CD14-positive monocyte (primary cell): Measurements from ENCODE around the gene SAFB2. TPM values are rescaled to one million over a fixed set of nuclear protein-coding genes. Genes with fewer than 3 reads are reported as not detected.

ENCODE experiments used
- DNase-seq, 3 donors: peaks; one replicate each; pipeline ENCODE4 v3.0.0-alpha.2; 2011 to 2022
- H2AFZ ChIP-seq: 2 replicates; pipeline ENCODE4 v1.6.0; 2012; ENCODE audit warnings: mild to moderate bottlenecking, low read depth, low read length, inconsistent platforms; ENCODE audit not compliant: insufficient read depth, poor library complexity, severe bottlenecking
- H3K27ac ChIP-seq, 2 donors: 1 replicate in 1 of 2; 2 replicates in 1 of 2; pipeline ENCODE4 v1.5.1; 2012 to 2013; ENCODE audit warnings: low read length in 2 of 2, control low read depth in 1 of 2, inconsistent platforms in 1 of 2, low read depth in 1 of 2, mild to moderate bottlenecking in 1 of 2
- H3K27me3 ChIP-seq, 2 donors: one replicate each; pipeline versions ENCODE4 v1.6.0 to v1.6.1; 2011 to 2013; ENCODE audit warnings: low read length in 2 of 2; ENCODE audit not compliant: control insufficient read depth in 2 of 2, insufficient read depth in 2 of 2
- H3K36me3 ChIP-seq, 2 donors: replicated peaks in 1 of 2; 1 replicate in 1 of 2; 2 replicates in 1 of 2; pipeline versions ENCODE4 v1.5.1 to v1.6.1; 2012 to 2013; ENCODE audit warnings: low read length in 2 of 2, control low read depth in 1 of 2, inconsistent platforms in 1 of 2, mild to moderate bottlenecking in 1 of 2; ENCODE audit not compliant: insufficient read depth in 2 of 2, control insufficient read depth in 1 of 2
- H3K4me1 ChIP-seq, 2 donors: 1 replicate in 1 of 2; 2 replicates in 1 of 2; pipeline versions ENCODE4 v1.5.1 to v1.6.1; 2012 to 2013; ENCODE audit warnings: low read length in 2 of 2, control low read depth in 1 of 2, inconsistent platforms in 1 of 2, mild to moderate bottlenecking in 1 of 2, moderate library complexity in 1 of 2; ENCODE audit not compliant: insufficient read depth in 2 of 2, control insufficient read depth in 1 of 2
- H3K4me2 ChIP-seq: replicated peaks from 2 replicates; pipeline ENCODE3; 2012; ENCODE audit warnings: low read length, moderate library complexity, mild to moderate bottlenecking; ENCODE audit not compliant: poor library complexity, severe bottlenecking; ENCODE audit errors: extremely low read depth
- H3K4me3 ChIP-seq, 3 experiments: fragments of 200-600 bp in 1 of 3; sonication (generic) in 1 of 3; replicated peaks in 1 of 3; 1 replicate in 2 of 3; 2 replicates in 1 of 3; pipeline ENCODE4 v1.5.1; 2011 to 2013; ENCODE audit warnings: low read length in 3 of 3, mild to moderate bottlenecking in 3 of 3, control low read depth in 2 of 3, low read depth in 2 of 3, inconsistent platforms in 1 of 3, moderate library complexity in 1 of 3
- H3K79me2 ChIP-seq: 2 replicates; pipeline ENCODE4 v1.6.0; 2012; ENCODE audit warnings: mild to moderate bottlenecking, control low read depth, inconsistent platforms, low read length, moderate library complexity; ENCODE audit not compliant: insufficient read depth
- H3K9ac ChIP-seq: 2 replicates; pipeline ENCODE4 v1.6.0; 2017; ENCODE audit warnings: low read length, mild to moderate bottlenecking; ENCODE audit not compliant: insufficient read depth, poor library complexity, severe bottlenecking
- H3K9me3 ChIP-seq, 2 donors: replicated peaks in 1 of 2; 1 replicate in 1 of 2; 2 replicates in 1 of 2; pipeline versions ENCODE4 v1.5.1 to v1.6.1; 2012 to 2013; ENCODE audit warnings: low read length in 2 of 2, control low read depth in 1 of 2; ENCODE audit not compliant: control insufficient read depth in 1 of 2, insufficient read depth in 1 of 2
- H4K20me1 ChIP-seq: 2 replicates; pipeline ENCODE4 v1.6.0; 2012; ENCODE audit warnings: mild to moderate bottlenecking, low read length, control low read depth, moderate library complexity; ENCODE audit not compliant: insufficient read depth
- H3K27ac Mint-ChIP-seq, 7 donors: one replicate each; pipeline ENCODE4 v1.8.0; 2020; ENCODE audit warnings: mild to moderate bottlenecking in 7 of 7, mixed read lengths in 7 of 7, moderate library complexity in 6 of 7, inconsistent platforms in 2 of 7
- H3K27me3 Mint-ChIP-seq, 3 donors: one replicate each; pipeline ENCODE4 v1.8.0; 2021 to 2022; ENCODE audit warnings: low read depth in 3 of 3, mild to moderate bottlenecking in 3 of 3, mixed read lengths in 3 of 3, moderate library complexity in 3 of 3, inconsistent platforms in 1 of 3
- H3K36me3 Mint-ChIP-seq, 2 donors: one replicate each; pipeline ENCODE4 v1.8.0; 2020; ENCODE audit warnings: mixed read lengths in 2 of 2, inconsistent platforms in 1 of 2, mild to moderate bottlenecking in 1 of 2
- H3K4me1 Mint-ChIP-seq: one replicate; pipeline ENCODE4 v1.8.0; 2020; ENCODE audit warnings: mild to moderate bottlenecking, mixed read lengths
- H3K4me3 Mint-ChIP-seq, 2 donors: one replicate each; pipeline ENCODE4 v1.8.0; 2020; ENCODE audit warnings: mild to moderate bottlenecking in 2 of 2, mixed read lengths in 2 of 2, moderate library complexity in 1 of 2
- H3K9me3 Mint-ChIP-seq, 7 donors: one replicate each; pipeline ENCODE4 v1.8.0; 2020 to 2022; ENCODE audit warnings: mixed read lengths in 7 of 7, mild to moderate bottlenecking in 6 of 7, moderate library complexity in 6 of 7, inconsistent platforms in 2 of 7
- CTCF ChIP-seq: fragments of 200-600 bp; IDR thresholded peaks from one replicate; pipeline ENCODE4 v1.8.0; 2022; ENCODE audit warnings: antibody characterized with exemption, mild to moderate bottlenecking
- WGBS: methylation state at CpG from one replicate; pipeline ENCODE4 v1.1.5; 2013; ENCODE audit warnings: missing lambda C conversion rate; ENCODE audit not compliant: insufficient coverage; 5-methylcytosine and 5-hydroxymethylcytosine counted together
- intact Hi-C, 2 donors: fragments of 100-400 bp; cut with micrococcal nuclease; formaldehyde crosslinking; loops; one replicate each; pipeline versions ENCODE4 v1.15.0 to v1.15.1; 2023
- polyA plus RNA-seq, 3 donors: library from polyadenylated mRNA; depleted of rRNA in 1 of 3; unstranded in 2 of 3; stranded (reverse) in 1 of 3; fragments of 300-500 nt in 2 of 3; fragments of >200 nt in 1 of 3; fragmentation: Illumina TruSeq in 2 of 3; gene quantifications; 1 replicate in 2 of 3; 2 replicates in 1 of 3; pipeline ENCODE4 v1.2.3, GENCODE V29; 2012 to 2021

The SAFB2 gene
- polyA plus RNA-seq, 3 donors = 7.5 to 53.4 (median 14.7) TPM

DNA sequence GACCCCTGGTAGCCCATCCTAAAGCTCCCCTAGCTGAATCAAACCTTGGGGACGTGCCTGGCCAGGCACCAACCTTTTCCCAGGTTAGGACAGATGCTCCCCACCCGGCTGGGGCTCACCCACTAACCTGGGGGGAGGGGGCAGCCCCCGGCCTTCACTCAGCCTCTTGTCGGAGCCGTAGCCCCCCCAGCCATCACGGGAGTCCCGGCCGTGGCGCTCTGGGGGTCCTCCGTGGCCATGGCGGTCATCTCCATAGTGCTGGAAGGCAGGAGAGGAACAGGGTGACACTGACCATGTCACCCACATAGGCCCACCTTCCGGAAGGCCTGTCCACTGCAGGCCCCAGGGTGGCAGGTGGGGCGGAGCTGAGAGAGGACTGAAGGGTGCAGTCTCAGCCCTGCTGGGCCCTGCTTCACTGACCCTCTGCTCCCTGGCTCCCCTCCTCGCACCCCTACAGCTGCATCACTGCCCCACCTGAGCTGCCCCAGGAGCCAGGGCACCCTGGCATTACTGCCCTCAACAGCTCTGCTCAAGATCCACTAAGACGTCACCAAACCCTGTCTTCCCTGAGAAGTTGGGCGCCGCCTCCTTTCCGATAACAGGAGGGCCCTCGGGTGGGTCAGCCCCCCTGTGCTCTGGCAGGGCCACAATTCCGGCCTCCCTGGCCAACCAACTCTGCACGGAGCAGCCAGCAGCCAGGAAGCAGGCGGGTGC is 32.3 kb downstream of the SAFB2 start:
- intact Hi-C loops = no loop called here
- no peaks in the 10 kb centered on the region for H3K9me3 ChIP-seq
- H4K20me1 ChIP-seq = peaks cover 96% of the 10 kb centered on the region

More for the DNA sequence above, 32.3 kb downstream of the SAFB2 start:
- Histone ChIP-seq H3K79me2 (no peaks in the 10 kb centered on the region), H3K27me3 (no peaks in the 10 kb centered on the region), H3K9ac (no peak overlapping the region), H2AFZ (no peak overlapping the region), H3K27ac (no peak overlapping the region), H3K36me3 (peaks cover 87 to 91% of the 10 kb centered on the region in 2 donors), H3K4me3 (no peak overlapping the region), H3K4me2 (no peak overlapping the region), H3K4me1 (no peaks in the 10 kb centered on the region)
- DNase-seq = no peak
- no peak for TF ChIP-seq CTCF
- WGBS = 94% methylated on average over 13 of the region's 22 CpGs
- peaks cover 7% of the 10 kb centered on the region for H3K4me1 Mint-ChIP-seq
- peaks cover 0 to 2% (median 1%) of the 10 kb centered on the region in 3 donors for H3K27me3 Mint-ChIP-seq
- H3K9me3 Mint-ChIP-seq = no peaks in the 10 kb centered on the region
- H3K4me3 Mint-ChIP-seq = no peak overlapping the region
- no peak overlapping the region for H3K27ac Mint-ChIP-seq
- peaks cover 78 to 92% of the 10 kb centered on the region in 2 donors for H3K36me3 Mint-ChIP-seq
